GM23338 (cell line): Measurements from ENCODE around the gene WT1. TPM values are rescaled to one million over a fixed set of nuclear protein-coding genes. Genes with fewer than 3 reads are reported as not detected.

Experiments
- ATAC-seq: fragments of 200-7000 bp; cut with Tn5 transposase; 3 replicates; pipeline ENCODE4 v1.9.1; 2020
- DNase-seq: peaks from one replicate; pipeline ENCODE4 v3.0.0-alpha.2; 2015; ENCODE audit warnings: low spot score
- H2AFZ ChIP-seq: fragments of 200-600 bp; sonication (generic); 2 replicates; pipeline ENCODE4 v1.8.0; 2016; ENCODE audit warnings: antibody characterized with exemption, mild to moderate bottlenecking, moderate library complexity
- H3F3A ChIP-seq: fragments of 200-600 bp; sonication (generic); replicated peaks from 2 replicates; pipeline ENCODE4 v1.8.0; 2017; ENCODE audit warnings: antibody characterized with exemption, mixed run types, low read depth
- H3K27ac ChIP-seq: fragments of 200-600 bp; sonication (generic); 2 replicates; pipeline ENCODE4 v1.6.1; 2016; ENCODE audit warnings: low read depth
- H3K27me3 ChIP-seq: fragments of 200-600 bp; sonication (generic); 2 replicates; pipeline ENCODE4 v1.8.0; 2016; ENCODE audit warnings: mild to moderate bottlenecking, mixed run types, moderate library complexity; ENCODE audit not compliant: insufficient read depth
- H3K36me3 ChIP-seq: fragments of 200-600 bp; sonication (generic); 2 replicates; pipeline ENCODE4 v1.8.0; 2016; ENCODE audit warnings: mild to moderate bottlenecking; ENCODE audit not compliant: insufficient read depth
- H3K4me1 ChIP-seq: fragments of 200-600 bp; sonication (generic); 2 replicates; pipeline ENCODE4 v1.8.0; 2016; ENCODE audit warnings: mild to moderate bottlenecking, moderate library complexity; ENCODE audit not compliant: insufficient read depth
- H3K4me2 ChIP-seq: fragments of 200-600 bp; sonication (generic); 2 replicates; pipeline ENCODE4 v1.7.1; 2017; ENCODE audit warnings: mixed run types
- H3K4me3 ChIP-seq: fragments of 200-600 bp; sonication (generic); 2 replicates; pipeline ENCODE4 v1.6.1; 2016; ENCODE audit warnings: mixed run types
- H3K79me2 ChIP-seq: fragments of 200-600 bp; sonication (generic); replicated peaks from 2 replicates; pipeline ENCODE4 v1.8.0; 2017; ENCODE audit warnings: mild to moderate bottlenecking; ENCODE audit not compliant: insufficient read depth
- H3K9me2 ChIP-seq: fragments of 200-600 bp; sonication (generic); 2 replicates; pipeline ENCODE4 v1.8.0; 2017; ENCODE audit not compliant: insufficient read depth
- H4K20me1 ChIP-seq: fragments of 200-600 bp; sonication (generic); replicated peaks from 2 replicates; pipeline ENCODE4 v1.8.0; 2017; ENCODE audit warnings: mild to moderate bottlenecking; ENCODE audit not compliant: insufficient read depth
- H3K27ac Mint-ChIP-seq: 2 replicates; pipeline ENCODE4 v1.8.0; 2020; ENCODE audit warnings: inconsistent platforms, mild to moderate bottlenecking, moderate library complexity, mixed read lengths
- H3K27me3 Mint-ChIP-seq: 3 replicates; pipeline ENCODE4 v1.8.0; 2022; ENCODE audit warnings: low read depth, mild to moderate bottlenecking, moderate library complexity, mixed read lengths, inconsistent platforms; ENCODE audit not compliant: insufficient read depth, poor library complexity
- H3K36me3 Mint-ChIP-seq: 3 replicates; pipeline ENCODE4 v1.8.0; 2021; ENCODE audit warnings: low read depth, mild to moderate bottlenecking, inconsistent platforms, moderate library complexity, mixed read lengths
- H3K4me1 Mint-ChIP-seq: 3 replicates; pipeline ENCODE4 v1.8.0; 2020; ENCODE audit warnings: mild to moderate bottlenecking, inconsistent platforms, mixed read lengths
- H3K4me3 Mint-ChIP-seq: 3 replicates; pipeline ENCODE4 v1.8.0; 2021; ENCODE audit warnings: moderate library complexity, mild to moderate bottlenecking, inconsistent platforms, mixed read lengths
- H3K9me3 Mint-ChIP-seq: 3 replicates; pipeline ENCODE4 v1.8.0; 2020; ENCODE audit warnings: moderate library complexity, mild to moderate bottlenecking, inconsistent platforms, mixed read lengths
- CREB1 ChIP-seq: fragments of 250-450 bp; sonication (Bioruptor Pico); IDR thresholded peaks from 2 replicates; pipeline ENCODE4 v1.5.0; 2020; ENCODE audit warnings: low read depth, mild to moderate bottlenecking, moderate library complexity
- CTCF ChIP-seq, 2 experiments: fragments of 200-600 bp in 1 of 2; sonication (generic) in 1 of 2; conservative IDR thresholded peaks; 2 replicates each; pipeline versions ENCODE4 v1.5.1 to v1.6.1; 2016 to 2017; ENCODE audit warnings: antibody characterized with exemption in 2 of 2, low read depth in 2 of 2, mild to moderate bottlenecking in 2 of 2, moderate library complexity in 1 of 2
- EZH2 ChIP-seq: fragments of 200-600 bp; sonication (generic); IDR thresholded peaks from one replicate; pipeline ENCODE4 v1.8.0; 2017; ENCODE audit warnings: antibody characterized with exemption, mild to moderate bottlenecking, low read depth; ENCODE audit not compliant: unreplicated experiment
- EZH2phosphoT487 ChIP-seq: fragments of 200-600 bp; sonication (generic); IDR thresholded peaks from one replicate; pipeline ENCODE4 v1.8.1; 2018; ENCODE audit warnings: antibody characterized with exemption; ENCODE audit not compliant: unreplicated experiment
- JUNB ChIP-seq: IDR thresholded peaks from one replicate; pipeline ENCODE4 v1.6.1; 2016; ENCODE audit warnings: antibody characterized with exemption; ENCODE audit not compliant: unreplicated experiment
- NANOG ChIP-seq: IDR thresholded peaks from 2 replicates; pipeline ENCODE4 v1.6.1; 2016; ENCODE audit warnings: antibody characterized with exemption, borderline replicate concordance
- POLR2AphosphoS5 ChIP-seq: IDR thresholded peaks from 2 replicates; pipeline ENCODE4 v1.6.1; 2016; ENCODE audit warnings: antibody characterized with exemption, low read depth
- STAT1 ChIP-seq: IDR thresholded peaks from one replicate; pipeline ENCODE4 v1.6.1; 2016; ENCODE audit warnings: antibody characterized with exemption; ENCODE audit not compliant: unreplicated experiment
- ZNF114 ChIP-seq: fragments of 250-450 bp; sonication (Bioruptor Pico); IDR thresholded peaks from 2 replicates; pipeline ENCODE4 v1.5.0; 2020; ENCODE audit warnings: mild to moderate bottlenecking, moderate library complexity
- ZNF331 ChIP-seq: fragments of 250-450 bp; sonication (Bioruptor Pico); IDR thresholded peaks from 2 replicates; pipeline ENCODE4 v1.5.0; 2020; ENCODE audit warnings: low read depth, mild to moderate bottlenecking, moderate library complexity
- polyA plus RNA-seq: library from polyadenylated mRNA; unstranded; fragments of >200 nt; fragmentation: Nextera tagmentation; extraction: Ambion mirVana; gene quantifications from 2 replicates; pipeline ENCODE4 v1.2.1, GENCODE V29; 2016
- total RNA-seq: library from RNA; depleted of rRNA; stranded (reverse); fragments of >200 nt; shearing (Covaris generic); gene quantifications from 2 replicates; pipeline ENCODE4 v1.2.3, GENCODE V29; 2014
- TF ChIP-seq, protein P1 (sequence below): IDR thresholded peaks from 2 replicates; pipeline ENCODE4 v1.6.1; 2016; ENCODE audit warnings: antibody characterized with exemption
- TF ChIP-seq, protein P2 (sequence below): fragments of 250-450 bp; sonication (Bioruptor Pico); IDR thresholded peaks from 2 replicates; pipeline ENCODE4 v1.5.0; 2020; ENCODE audit warnings: mild to moderate bottlenecking, moderate library complexity

WT1 gene
- total and polyA plus RNA-seq, 2 experiments from 2014 or later: 0.21 TPM; not detected in 1

GRCh38 chr11:32479291-32479690 is 44.0 kb upstream of the WT1 start (continued):
- no peak for TF ChIP-seq ZNF114 (CRISPR knock-in tag)
- no peak for TF ChIP-seq CTCF (conservative IDR thresholded peaks at IDR 0.05; ENCODE audit: low read depth in 2 of 2)
- no peak for TF ChIP-seq POLR2AphosphoS5
- TF ChIP-seq EZH2: no peak
- no peak for TF ChIP-seq EZH2phosphoT487
- TF ChIP-seq, protein P1, sequence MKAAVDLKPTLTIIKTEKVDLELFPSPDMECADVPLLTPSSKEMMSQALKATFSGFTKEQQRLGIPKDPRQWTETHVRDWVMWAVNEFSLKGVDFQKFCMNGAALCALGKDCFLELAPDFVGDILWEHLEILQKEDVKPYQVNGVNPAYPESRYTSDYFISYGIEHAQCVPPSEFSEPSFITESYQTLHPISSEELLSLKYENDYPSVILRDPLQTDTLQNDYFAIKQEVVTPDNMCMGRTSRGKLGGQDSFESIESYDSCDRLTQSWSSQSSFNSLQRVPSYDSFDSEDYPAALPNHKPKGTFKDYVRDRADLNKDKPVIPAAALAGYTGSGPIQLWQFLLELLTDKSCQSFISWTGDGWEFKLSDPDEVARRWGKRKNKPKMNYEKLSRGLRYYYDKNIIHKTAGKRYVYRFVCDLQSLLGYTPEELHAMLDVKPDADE: no peak

- H2AFZ ChIP-seq: no peak overlapping the region
- no peak for ATAC-seq
- no peak for DNase-seq
- Mint-ChIP-seq H3K4me3 (no peak overlapping the region), H3K27me3 (peaks cover 5% of the 10 kb centered on the region), H3K36me3 (no peaks in the 10 kb centered on the region), H3K4me1 (peaks cover 5% of the 10 kb centered on the region; the same call in 2 of the 3 replicates), H3K27ac (no peak overlapping the region), H3K9me3 (no peaks in the 10 kb centered on the region)
- no peaks in the 10 kb centered on the region for H3K27me3 ChIP-seq
- peaks cover 7% of the 10 kb centered on the region; the same call in 1 of the 2 replicates for H3K4me1 ChIP-seq
- H3K4me2 ChIP-seq: no peak overlapping the region
- no peaks in the 10 kb centered on the region for H3K79me2 ChIP-seq
- H3K4me3 ChIP-seq: no peak overlapping the region
- no peaks in the 10 kb centered on the region for H4K20me1 ChIP-seq
- H3K27ac ChIP-seq: no peak overlapping the region
- H3F3A ChIP-seq: no peaks in the 10 kb centered on the region
- no peaks in the 10 kb centered on the region for H3K36me3 ChIP-seq
- no peaks in the 10 kb centered on the region for H3K9me2 ChIP-seq
- TF ChIP-seq, protein P1: no peak
- no peak for TF ChIP-seq STAT1
- no peak for TF ChIP-seq ZNF114 (CRISPR knock-in tag)
- TF ChIP-seq CTCF (conservative IDR thresholded peaks at IDR 0.05; ENCODE audit: low read depth in 2 of 2): no peak
- TF ChIP-seq EZH2: no peak
- no peak for TF ChIP-seq JUNB
- no peak for TF ChIP-seq ZNF331 (CRISPR knock-in tag)
- no peak for TF ChIP-seq EZH2phosphoT487
- no peak for TF ChIP-seq NANOG
- TF ChIP-seq, protein P2, sequence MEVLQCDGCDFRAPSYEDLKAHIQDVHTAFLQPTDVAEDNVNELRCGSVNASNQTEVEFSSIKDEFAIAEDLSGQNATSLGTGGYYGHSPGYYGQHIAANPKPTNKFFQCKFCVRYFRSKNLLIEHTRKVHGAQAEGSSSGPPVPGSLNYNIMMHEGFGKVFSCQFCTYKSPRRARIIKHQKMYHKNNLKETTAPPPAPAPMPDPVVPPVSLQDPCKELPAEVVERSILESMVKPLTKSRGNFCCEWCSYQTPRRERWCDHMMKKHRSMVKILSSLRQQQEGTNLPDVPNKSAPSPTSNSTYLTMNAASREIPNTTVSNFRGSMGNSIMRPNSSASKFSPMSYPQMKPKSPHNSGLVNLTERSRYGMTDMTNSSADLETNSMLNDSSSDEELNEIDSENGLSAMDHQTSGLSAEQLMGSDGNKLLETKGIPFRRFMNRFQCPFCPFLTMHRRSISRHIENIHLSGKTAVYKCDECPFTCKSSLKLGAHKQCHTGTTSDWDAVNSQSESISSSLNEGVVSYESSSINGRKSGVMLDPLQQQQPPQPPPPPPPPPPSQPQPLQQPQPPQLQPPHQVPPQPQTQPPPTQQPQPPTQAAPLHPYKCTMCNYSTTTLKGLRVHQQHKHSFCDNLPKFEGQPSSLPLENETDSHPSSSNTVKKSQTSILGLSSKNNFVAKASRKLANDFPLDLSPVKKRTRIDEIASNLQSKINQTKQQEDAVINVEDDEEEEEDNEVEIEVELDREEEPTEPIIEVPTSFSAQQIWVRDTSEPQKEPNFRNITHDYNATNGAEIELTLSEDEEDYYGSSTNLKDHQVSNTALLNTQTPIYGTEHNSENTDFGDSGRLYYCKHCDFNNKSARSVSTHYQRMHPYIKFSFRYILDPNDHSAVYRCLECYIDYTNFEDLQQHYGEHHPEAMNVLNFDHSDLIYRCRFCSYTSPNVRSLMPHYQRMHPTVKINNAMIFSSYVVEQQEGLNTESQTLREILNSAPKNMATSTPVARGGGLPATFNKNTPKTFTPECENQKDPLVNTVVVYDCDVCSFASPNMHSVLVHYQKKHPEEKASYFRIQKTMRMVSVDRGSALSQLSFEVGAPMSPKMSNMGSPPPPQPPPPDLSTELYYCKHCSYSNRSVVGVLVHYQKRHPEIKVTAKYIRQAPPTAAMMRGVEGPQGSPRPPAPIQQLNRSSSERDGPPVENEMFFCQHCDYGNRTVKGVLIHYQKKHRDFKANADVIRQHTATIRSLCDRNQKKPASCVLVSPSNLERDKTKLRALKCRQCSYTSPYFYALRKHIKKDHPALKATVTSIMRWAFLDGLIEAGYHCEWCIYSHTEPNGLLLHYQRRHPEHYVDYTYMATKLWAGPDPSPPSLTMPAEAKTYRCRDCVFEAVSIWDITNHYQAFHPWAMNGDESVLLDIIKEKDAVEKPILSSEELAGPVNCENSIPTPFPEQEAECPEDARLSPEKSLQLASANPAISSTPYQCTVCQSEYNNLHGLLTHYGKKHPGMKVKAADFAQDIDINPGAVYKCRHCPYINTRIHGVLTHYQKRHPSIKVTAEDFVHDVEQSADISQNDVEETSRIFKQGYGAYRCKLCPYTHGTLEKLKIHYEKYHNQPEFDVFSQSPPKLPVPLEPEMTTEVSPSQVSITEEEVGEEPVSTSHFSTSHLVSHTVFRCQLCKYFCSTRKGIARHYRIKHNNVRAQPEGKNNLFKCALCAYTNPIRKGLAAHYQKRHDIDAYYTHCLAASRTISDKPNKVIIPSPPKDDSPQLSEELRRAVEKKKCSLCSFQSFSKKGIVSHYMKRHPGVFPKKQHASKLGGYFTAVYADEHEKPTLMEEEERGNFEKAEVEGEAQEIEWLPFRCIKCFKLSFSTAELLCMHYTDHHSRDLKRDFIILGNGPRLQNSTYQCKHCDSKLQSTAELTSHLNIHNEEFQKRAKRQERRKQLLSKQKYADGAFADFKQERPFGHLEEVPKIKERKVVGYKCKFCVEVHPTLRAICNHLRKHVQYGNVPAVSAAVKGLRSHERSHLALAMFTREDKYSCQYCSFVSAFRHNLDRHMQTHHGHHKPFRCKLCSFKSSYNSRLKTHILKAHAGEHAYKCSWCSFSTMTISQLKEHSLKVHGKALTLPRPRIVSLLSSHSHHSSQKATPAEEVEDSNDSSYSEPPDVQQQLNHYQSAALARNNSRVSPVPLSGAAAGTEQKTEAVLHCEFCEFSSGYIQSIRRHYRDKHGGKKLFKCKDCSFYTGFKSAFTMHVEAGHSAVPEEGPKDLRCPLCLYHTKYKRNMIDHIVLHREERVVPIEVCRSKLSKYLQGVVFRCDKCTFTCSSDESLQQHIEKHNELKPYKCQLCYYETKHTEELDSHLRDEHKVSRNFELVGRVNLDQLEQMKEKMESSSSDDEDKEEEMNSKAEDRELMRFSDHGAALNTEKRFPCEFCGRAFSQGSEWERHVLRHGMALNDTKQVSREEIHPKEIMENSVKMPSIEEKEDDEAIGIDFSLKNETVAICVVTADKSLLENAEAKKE (CRISPR knock-in tag): no peak
- TF ChIP-seq CREB1 (CRISPR knock-in tag): no peak
- TF ChIP-seq POLR2AphosphoS5: no peak
These were observed 43.0 kb upstream of the WT1 start for GRCh38 chr11:32478277-32478731.
